ENCODE measurements around the gene TUFT1.
"Not testable (repeated sequence)": the region's sequence is repeated elsewhere in the genome, so short reads cannot be mapped to it uniquely, and the experiment has no call there.

The TUFT1 gene

GRCh38 chr1:151581451-151581850 lies 41.3 kb downstream of the TUFT1 start:
- DNase-seq (ENCODE audit: low read depth in 2 of 2), result no peak

- DNase-seq (ENCODE audit: low read depth in 2 of 2), result no peak
Measured at GRCh38 chr1:151581921-151582320, 41.8 kb downstream of the TUFT1 start.

DNA sequence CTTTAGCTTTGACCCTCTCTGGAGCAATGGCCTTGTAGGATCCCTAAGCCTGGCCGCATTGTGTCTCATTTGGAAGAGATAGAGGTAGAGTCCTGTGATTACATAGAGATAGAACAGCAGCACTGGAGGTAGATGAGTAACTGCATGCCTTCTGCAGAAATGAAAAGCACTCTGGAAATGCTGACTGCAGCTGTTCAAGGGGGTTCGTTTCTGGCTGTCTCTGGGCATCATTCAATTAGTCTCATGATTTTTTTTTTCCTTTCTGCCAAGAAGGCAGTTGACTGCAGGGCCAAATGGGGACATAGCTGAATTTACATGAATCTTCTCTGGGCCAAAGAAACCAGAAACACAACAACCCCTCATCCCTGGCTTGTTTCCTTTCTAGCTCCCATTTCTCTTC lies 43.7 kb downstream of the TUFT1 start:
- no peak for DNase-seq (ENCODE audit: low read depth in 2 of 2)

DNA sequence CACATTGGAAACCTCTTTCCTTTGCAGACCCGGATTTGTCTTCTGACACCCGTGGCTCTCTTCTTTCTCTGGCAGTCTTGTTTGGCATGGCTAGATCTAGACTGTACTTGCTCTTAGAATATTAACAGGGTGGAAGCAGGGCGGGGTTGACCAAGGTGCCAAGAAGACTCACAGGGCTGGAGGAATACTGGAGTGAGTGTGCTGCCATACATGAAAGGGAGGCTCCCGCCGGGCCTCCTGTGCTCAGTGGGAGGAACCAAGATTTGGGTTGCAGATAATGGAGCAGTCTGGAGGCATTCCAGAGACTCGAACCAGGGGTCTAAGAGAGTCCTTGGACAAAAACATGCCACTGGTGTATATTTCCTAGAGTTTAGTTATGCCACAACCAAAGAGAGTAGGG lies 44.2 kb downstream of the TUFT1 start:
- no peak for DNase-seq (ENCODE audit: low read depth in 2 of 2)

GRCh38 chr1:151584780-151585179 lies 44.7 kb downstream of the TUFT1 start:
- DNase-seq (ENCODE audit: low read depth in 2 of 2), result no peak

DNA sequence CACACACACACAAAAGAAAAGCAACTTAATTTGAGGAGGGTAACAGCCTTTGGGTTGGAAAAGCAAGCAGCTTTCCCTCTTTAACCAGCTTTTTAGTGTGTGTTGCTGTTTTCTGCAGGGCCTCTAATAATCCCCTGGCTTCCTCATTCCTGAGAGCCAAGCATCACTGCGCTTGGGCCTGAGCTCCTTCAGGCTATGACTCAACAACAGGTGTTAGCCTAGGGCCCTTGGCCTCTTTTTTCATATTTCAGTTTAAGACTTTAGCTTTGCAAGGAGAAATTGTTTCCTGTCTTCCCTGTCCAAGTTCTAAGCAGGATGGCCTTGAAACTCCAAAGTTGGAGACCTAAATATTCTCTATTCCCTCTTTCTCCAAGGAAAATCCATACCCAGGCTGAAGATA lies 45.5 kb downstream of the TUFT1 start:
- DNase-seq (ENCODE audit: low read depth in 2 of 2), result no peak

DNA sequence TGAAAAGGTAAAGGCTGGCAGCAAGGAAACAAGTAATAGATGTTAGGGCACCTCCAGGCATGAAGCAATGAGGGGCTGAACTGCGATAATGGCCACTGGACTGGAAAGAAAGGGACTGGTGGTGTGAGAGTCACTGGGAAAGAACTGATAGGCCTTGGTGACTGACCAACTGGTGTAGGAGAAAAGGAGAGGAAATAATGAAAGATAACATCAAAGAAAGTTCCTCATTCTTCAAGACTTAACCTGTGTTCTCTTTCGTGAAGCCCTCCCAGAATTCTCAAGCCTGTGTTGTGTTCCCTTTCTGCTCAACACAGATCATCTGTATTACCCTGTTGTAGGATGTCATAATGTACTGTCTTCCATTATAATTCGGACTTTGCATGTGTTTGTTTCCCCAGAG lies 50.9 kb downstream of the TUFT1 start:
- DNase-seq (ENCODE audit: low read depth in 2 of 2), result no peak

- DNase-seq (ENCODE audit: low read depth in 2 of 2), result no peak
Measured at GRCh38 chr1:151593730-151594129, 53.6 kb downstream of the TUFT1 start.

DNA sequence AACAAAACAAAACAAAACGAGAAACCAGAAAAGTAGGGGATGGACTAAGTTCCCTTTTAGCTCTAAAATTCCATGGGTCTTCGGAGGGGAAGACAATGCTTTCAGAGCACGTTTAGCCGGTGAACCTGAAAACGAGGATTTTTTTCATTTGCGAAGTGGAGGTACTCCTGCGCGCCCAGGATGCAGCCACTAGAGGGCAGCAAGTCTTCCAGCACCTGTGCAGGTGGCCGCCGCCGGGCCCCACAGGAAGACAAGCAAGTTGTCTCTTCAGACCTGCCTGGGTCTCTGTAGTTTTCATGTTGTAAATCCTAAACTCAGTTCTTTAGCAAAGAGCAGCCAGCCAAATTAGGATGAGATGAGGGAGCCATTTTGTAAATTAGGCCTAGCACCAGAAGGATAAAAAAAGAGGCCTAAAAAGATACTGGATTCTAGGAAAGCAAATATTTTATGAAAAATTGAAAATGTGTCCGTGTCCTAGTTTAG lies 54.1 kb downstream of the TUFT1 start:
- peak; percentile 75 to 78 for DNase-seq (ENCODE audit: low read depth in 2 of 2)

GRCh38 chr1:151596166-151596953 lies 56.3 kb downstream of the TUFT1 start:
- DNase-seq (ENCODE audit: low read depth in 2 of 2), result no peak

DNA sequence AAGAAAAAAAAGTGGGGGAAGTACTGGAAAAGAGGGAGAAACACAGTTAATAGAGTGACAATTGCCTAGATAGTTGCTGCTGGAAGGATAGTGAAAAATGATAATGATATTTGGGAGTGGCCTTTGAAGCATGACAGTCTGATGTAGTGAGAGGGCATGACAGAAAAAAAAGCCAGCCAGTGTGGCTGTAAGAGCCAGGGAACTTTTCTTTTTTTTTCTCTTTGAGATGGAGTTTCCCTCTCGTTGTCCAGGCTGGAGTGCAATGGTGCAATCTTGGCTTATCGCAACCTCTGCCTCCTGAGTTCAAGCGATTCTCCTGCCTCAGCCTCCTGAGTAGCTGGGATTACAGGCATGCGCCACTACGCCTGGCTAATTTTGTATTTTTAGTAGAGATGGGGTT lies 62.4 kb downstream of the TUFT1 start:
- DNase-seq (ENCODE audit: low read depth in 2 of 2), result not testable (repeated sequence)

- no peak for DNase-seq (ENCODE audit: low read depth in 2 of 2)
Measured at GRCh38 chr1:151604291-151604690, 64.2 kb downstream of the TUFT1 start.

- DNase-seq (ENCODE audit: low read depth in 2 of 2), result no peak
Measured at GRCh38 chr1:151606384-151606783, 66.3 kb downstream of the TUFT1 start.

- DNase-seq (ENCODE audit: low read depth in 2 of 2), result no peak
Measured at GRCh38 chr1:151606857-151607256, 66.7 kb downstream of the TUFT1 start.

DNA sequence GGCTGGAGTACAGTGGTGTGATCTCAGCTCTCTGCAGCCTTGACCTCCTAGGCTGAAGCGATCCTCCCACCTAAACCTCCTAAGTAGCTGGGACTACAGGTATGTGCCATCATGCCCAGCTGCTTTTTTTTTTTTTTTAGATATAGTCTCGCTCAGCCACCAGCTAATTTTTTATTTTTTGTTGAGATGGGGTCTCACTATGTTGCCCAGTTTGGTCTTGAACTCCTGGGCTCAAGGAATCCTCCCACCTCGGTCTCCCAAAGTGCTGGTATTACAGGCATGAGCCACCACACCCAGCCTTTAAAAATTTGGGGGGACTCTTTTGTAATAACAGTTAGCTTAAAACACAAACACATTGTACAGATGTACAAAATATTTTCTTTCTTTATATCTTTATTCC lies 70.0 kb downstream of the TUFT1 start:
- no peak for DNase-seq (ENCODE audit: low read depth in 2 of 2)

DNA sequence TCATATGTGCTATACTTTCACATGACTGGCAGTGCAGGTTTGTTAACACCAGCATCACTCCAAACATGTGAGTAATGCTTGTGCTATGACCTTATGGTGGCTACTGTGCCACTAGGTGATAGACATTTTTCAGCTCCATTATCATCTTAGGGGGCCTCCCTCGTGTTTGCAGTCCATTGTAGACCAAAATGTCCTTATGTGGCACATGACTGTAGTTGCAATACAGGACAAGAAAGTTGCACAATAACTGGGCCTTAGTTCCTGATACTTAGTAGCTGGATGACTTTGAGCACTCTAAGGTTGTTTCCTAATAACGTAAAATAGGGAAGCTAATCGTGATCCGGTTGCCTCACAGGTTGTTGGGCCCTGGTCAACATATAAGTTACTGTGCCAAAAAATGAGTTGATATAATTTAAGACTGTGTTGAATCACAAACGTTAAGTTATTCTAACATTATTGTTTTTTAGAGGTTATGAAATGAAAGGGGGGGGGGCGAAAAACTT lies 71.2 kb downstream of the TUFT1 start:
- no peak for DNase-seq (ENCODE audit: low read depth in 2 of 2)

- DNase-seq (ENCODE audit: low read depth in 2 of 2), result peak; percentile 75 to 81
Measured at GRCh38 chr1:151611832-151612500, 71.9 kb downstream of the TUFT1 start, which contains the start of gene SNX27. Gene SNX27 (plus strand): TSS chr1:151612050. CDS start chr1:151612202, 152 bp downstream.

DNA sequence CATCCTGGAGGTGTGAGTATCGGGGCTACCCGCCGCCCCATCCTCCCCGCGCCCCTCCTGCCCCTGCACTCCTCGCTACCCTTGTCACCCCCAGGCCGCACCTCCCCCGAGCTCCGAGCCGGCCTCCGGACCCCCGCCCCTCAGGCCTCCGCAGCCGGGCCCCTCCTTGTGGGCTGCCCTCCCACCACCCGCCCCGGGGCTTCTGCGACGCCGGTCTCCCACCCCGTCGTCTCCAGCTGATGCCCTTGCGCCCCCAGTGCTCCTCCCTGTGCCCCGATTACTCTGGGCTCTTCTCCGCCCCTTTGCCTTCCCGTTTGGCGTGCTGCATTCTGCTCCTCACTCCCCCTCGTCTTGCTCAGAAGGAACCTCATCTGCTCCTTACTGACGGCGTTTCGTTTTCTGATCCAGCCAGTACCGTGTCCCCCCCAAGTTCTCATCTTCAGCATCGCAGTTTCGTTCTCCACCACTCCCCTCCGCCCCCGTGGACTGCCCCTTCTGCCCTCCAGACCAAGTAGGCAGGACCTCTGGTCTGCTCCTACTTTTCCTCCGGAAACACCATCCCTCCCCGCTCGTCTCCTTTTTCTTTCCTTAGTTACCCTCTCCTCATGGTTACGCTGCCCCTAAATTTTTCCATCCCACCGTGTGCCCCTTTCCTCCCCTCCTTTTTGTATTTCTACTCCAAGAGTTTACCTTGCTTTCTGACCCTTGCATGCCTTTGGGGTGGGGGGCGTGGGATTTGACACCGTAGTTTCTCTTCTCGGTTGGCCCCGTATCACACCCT lies 72.6 kb downstream of the TUFT1 start:
- peak in 1 of 2 donors; percentile 4 for DNase-seq (ENCODE audit: low read depth in 2 of 2)

DNA sequence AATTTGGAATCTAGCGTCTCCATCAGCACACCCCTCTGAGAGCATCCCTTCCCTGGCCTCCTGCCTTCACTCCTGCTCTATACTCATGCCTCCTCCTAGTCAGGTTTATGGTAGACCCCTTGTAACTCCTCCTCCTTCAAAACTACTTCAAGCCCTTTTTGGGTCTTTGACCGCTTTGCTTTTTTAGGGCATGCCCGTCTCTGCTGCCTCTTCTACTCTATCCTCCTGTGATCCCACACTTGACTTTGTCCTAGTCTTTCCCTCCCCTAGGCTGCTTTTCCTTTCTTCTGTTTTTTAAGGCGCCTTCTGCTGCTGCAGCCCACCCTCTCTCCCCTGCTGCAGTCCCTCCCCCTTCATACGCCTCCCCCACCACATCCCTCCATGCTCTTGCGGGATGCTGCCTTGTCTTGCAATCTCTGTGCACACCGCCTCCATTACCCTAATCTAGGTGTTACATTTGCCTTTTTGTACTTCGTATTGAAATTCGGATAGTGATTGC lies 73.2 kb downstream of the TUFT1 start:
- no peak for DNase-seq (ENCODE audit: low read depth in 2 of 2)

DNA sequence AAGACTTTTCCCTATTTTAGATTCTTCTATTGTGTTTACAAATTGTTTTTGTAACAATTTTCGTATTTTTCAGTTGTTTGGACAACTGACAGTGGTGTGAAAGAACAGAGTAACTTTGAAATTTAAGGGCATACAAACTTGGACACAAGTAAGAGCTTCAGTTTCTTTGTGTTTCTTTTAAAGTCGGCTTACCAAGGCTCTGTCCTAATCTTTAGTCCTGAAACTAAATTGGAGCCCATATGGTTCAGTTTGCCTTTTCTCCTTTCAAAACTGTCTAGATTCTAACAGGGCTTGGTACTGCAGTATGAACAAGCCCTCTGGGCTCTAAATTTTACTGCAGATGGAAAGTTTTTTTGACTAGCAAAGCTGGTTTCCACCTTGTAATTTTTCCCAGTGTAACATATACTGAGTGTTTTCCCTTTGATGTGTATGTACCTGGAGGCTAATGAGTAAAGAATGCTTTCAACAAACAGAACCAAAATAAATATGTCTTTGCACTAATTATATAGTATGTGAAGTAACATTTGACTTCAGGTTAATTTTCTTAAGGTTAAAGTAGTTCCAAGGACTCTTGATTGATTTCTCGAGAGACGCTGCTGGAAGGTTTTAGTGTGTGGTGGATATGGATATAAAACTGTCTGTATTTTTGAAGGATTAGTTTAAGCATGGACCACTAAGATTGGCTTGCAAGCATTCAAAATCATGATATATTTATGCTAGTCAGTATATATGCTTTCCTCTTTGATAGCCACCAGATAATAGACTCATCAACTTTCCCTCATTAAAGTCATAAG lies 75.8 kb downstream of the TUFT1 start:
- DNase-seq (ENCODE audit: low read depth in 2 of 2), result no peak

- DNase-seq (ENCODE audit: low read depth in 2 of 2), result no peak
Measured at GRCh38 chr1:151616505-151616849, 76.4 kb downstream of the TUFT1 start.
